GM21717 (cell line): Measurements from ENCODE around the gene S100A8.
"Not testable (repeated sequence)": the region's sequence is repeated elsewhere in the genome, so short reads cannot be mapped to it uniquely, and the experiment has no call there.

Experiments used
- ATAC-seq: cut with Tn5 transposase; IDR thresholded peaks from one replicate; pipeline ENCODE4 v1.9.1; 2021; ENCODE audit warnings: mild to moderate bottlenecking, moderate library complexity; ENCODE audit not compliant: unreplicated experiment

The S100A8 gene

GRCh38 chr1:153348511-153349362 is 42.1 kb downstream of the S100A8 start, which contains the start of gene PGLYRP4:
TSS of gene PGLYRP4 (minus strand) at chr1:153348841. CDS start at chr1:153347932, 909 bp downstream.
- ATAC-seq = no peak

GRCh38 chr1:153347856-153348255 is 43.0 kb downstream of the S100A8 start:
- ATAC-seq = no peak

GRCh38 chr1:153347049-153347448 is 43.8 kb downstream of the S100A8 start:
- not testable (repeated sequence) for ATAC-seq

- ATAC-seq = no peak
Observed at GRCh38 chr1:153346077-153346723, 44.7 kb downstream of the S100A8 start.

GRCh38 chr1:153345187-153346076 is 45.4 kb downstream of the S100A8 start:
- no peak for ATAC-seq

GRCh38 chr1:153344718-153345025 is 46.2 kb downstream of the S100A8 start:
- ATAC-seq = no peak

GRCh38 chr1:153343811-153344717 is 46.8 kb downstream of the S100A8 start:
- no peak for ATAC-seq

GRCh38 chr1:153343040-153343681 is 47.7 kb downstream of the S100A8 start:
- no peak for ATAC-seq

GRCh38 chr1:153342178-153342577 is 48.7 kb downstream of the S100A8 start:
- ATAC-seq = no peak

GRCh38 chr1:153341431-153341934 is 49.4 kb downstream of the S100A8 start:
- ATAC-seq = no peak

- no peak for ATAC-seq
Observed at GRCh38 chr1:153340356-153340755, 50.5 kb downstream of the S100A8 start.
